ENCODE measurements around the gene MUC13. TPM values are rescaled to one million over a fixed set of nuclear protein-coding genes. Genes with fewer than 3 reads are reported as not detected.

MUC13 gene
- total RNA-seq, 1 donor from 2014 or later = not detected

DNA sequence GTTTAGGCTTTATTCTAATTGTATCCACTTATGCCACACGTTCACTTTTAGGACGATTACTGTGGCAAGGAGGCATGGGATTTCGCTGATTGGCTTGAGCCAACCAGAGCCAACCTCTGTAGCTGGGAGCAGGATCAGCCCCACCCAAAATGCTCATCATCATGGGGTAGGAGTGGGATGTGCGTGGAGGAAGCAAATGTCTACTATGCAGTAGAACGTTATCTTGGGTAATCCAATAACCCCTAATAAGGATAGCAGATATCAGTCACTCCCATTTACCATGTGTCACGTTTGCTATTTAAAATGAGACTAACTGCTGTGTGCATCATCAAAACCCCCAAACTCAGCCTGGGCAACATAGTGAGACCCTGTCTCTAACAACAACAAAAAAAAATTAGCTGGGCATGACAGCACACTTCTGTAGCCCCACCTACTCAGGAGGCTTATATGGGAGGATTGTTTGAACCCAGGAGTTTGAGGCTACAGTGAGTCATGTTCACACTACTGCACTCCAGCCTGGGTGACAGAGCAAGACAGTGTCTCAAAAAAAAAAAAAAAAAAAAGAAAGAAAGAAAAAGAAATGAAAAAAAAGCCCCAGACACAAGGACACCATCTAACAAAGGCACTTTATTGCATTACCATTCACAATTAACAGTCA lies 29.6 kb downstream of the MUC13 start:
- Mint-ChIP-seq H3K4me1 (ENCODE audit: low read depth) (peaks cover 2% of the 10 kb centered on the region), H3K9me3 (ENCODE audit: low read depth) (no peaks in the 10 kb centered on the region), H3K27me3 (peaks cover 15% of the 10 kb centered on the region), H3K36me3 (ENCODE audit: insufficient read depth) (no peaks in the 10 kb centered on the region), H3K27ac (no peak overlapping the region), H3K4me3 (ENCODE audit: low read depth) (no peak overlapping the region)
- DNase-seq (ENCODE audit: low spot score, unreplicated experiment) = no peak
- TF ChIP-seq, protein P1, sequence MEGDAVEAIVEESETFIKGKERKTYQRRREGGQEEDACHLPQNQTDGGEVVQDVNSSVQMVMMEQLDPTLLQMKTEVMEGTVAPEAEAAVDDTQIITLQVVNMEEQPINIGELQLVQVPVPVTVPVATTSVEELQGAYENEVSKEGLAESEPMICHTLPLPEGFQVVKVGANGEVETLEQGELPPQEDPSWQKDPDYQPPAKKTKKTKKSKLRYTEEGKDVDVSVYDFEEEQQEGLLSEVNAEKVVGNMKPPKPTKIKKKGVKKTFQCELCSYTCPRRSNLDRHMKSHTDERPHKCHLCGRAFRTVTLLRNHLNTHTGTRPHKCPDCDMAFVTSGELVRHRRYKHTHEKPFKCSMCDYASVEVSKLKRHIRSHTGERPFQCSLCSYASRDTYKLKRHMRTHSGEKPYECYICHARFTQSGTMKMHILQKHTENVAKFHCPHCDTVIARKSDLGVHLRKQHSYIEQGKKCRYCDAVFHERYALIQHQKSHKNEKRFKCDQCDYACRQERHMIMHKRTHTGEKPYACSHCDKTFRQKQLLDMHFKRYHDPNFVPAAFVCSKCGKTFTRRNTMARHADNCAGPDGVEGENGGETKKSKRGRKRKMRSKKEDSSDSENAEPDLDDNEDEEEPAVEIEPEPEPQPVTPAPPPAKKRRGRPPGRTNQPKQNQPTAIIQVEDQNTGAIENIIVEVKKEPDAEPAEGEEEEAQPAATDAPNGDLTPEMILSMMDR (IDR thresholded peaks at IDR 0.05; ENCODE audit: unreplicated experiment) = no peak

GRCh38 chr3:124903896-124904834 lies 30.4 kb downstream of the MUC13 start:
- Mint-ChIP-seq H3K9me3 (ENCODE audit: low read depth) (no peaks in the 10 kb centered on the region), H3K36me3 (ENCODE audit: insufficient read depth) (no peaks in the 10 kb centered on the region), H3K27ac (no peak overlapping the region), H3K4me3 (ENCODE audit: low read depth) (no peak overlapping the region), H3K27me3 (peaks cover 15% of the 10 kb centered on the region), H3K4me1 (ENCODE audit: low read depth) (peaks cover 2% of the 10 kb centered on the region)
- TF ChIP-seq, protein P1 (IDR thresholded peaks at IDR 0.05; ENCODE audit: unreplicated experiment) = no peak
- DNase-seq (ENCODE audit: low spot score, unreplicated experiment) = no peak

GRCh38 chr3:124896824-124897526 lies 37.6 kb downstream of the MUC13 start:
- Mint-ChIP-seq H3K9me3 (ENCODE audit: low read depth) (no peaks in the 10 kb centered on the region), H3K27me3 (peaks cover 3% of the 10 kb centered on the region), H3K27ac (no peak overlapping the region), H3K4me3 (ENCODE audit: low read depth) (no peak overlapping the region), H3K36me3 (ENCODE audit: insufficient read depth) (no peaks in the 10 kb centered on the region), H3K4me1 (ENCODE audit: low read depth) (no peaks in the 10 kb centered on the region)
- DNase-seq (ENCODE audit: low spot score, unreplicated experiment) = no peak
- TF ChIP-seq, protein P1 (IDR thresholded peaks at IDR 0.05; ENCODE audit: unreplicated experiment) = no peak

DNA sequence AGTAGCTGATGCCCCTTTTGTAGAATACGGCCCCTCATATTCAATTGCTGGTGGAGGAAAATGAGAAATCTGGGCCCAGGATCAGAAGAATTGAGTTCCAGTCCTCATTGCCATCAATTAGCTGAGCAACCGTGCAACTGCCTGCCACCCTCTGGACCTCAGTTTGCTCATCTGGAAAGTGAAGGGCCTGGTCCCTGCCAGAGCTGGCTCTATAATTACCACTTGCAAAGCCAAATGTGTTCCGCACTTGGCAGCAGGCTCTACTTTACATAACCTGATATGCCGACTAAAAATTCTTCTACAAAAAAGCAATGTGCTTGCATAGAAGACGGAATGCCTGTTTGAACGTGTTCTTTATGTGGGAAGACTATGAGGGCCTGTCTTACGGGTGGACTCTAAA lies 38.8 kb downstream of the MUC13 start:
- H3K27me3 Mint-ChIP-seq = peaks cover 4% of the 10 kb centered on the region
- peaks cover under 1% of the 10 kb centered on the region for H3K4me1 Mint-ChIP-seq (ENCODE audit: low read depth)
- no peak for DNase-seq (ENCODE audit: low spot score, unreplicated experiment)
- H3K36me3 Mint-ChIP-seq (ENCODE audit: insufficient read depth) = no peaks in the 10 kb centered on the region
- no peak overlapping the region for H3K4me3 Mint-ChIP-seq (ENCODE audit: low read depth)
- no peaks in the 10 kb centered on the region for H3K9me3 Mint-ChIP-seq (ENCODE audit: low read depth)
- H3K27ac Mint-ChIP-seq = no peak overlapping the region
- TF ChIP-seq, protein P1 (IDR thresholded peaks at IDR 0.05; ENCODE audit: unreplicated experiment) = no peak

DNA sequence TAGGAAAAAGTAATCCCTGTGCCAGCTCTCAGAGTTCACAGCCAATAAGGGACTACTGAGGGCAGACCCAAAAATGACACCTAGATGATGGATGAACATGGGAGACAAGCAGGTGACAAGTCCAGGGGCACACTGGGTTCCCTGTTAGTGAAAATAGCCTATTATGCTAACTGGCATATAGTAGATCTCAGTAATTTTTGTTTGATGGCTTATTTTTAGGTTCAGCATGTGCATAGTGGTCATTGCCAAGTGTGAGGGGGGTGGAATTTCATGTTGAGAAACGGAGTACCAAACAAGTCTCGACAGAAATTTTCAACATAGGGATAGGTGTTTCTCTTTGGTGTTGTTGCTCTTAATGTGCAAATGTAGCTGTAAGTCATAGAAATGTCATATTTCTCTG lies 41.0 kb downstream of the MUC13 start:
- Mint-ChIP-seq H3K27me3 (peaks cover 7% of the 10 kb centered on the region), H3K4me3 (ENCODE audit: low read depth) (no peak overlapping the region), H3K9me3 (ENCODE audit: low read depth) (no peaks in the 10 kb centered on the region), H3K4me1 (ENCODE audit: low read depth) (peaks cover 9% of the 10 kb centered on the region), H3K27ac (no peak overlapping the region), H3K36me3 (ENCODE audit: insufficient read depth) (no peaks in the 10 kb centered on the region)
- DNase-seq (ENCODE audit: low spot score, unreplicated experiment) = no peak
- TF ChIP-seq, protein P1 (IDR thresholded peaks at IDR 0.05; ENCODE audit: unreplicated experiment) = no peak
